Keratinocyte (primary cell): ENCODE data around the gene LRP1B. TPM values are rescaled to one million over a fixed set of nuclear protein-coding genes. Genes with fewer than 3 reads are reported as not detected.

Source experiments
- DNase-seq: peaks from one replicate; pipeline ENCODE4 v3.0.0-alpha.2; 2011; ENCODE audit warnings: low read depth, missing footprints, low spot score
- FAIRE-seq: peaks from 2 replicates; lab custom pipeline; 2011; peaks lifted over from hg19 to GRCh38; lab: Jason Lieb, UNC
- H2AFZ ChIP-seq: 2 replicates; pipeline ENCODE4 v1.6.0; 2012; ENCODE audit warnings: low read length, control low read depth, inconsistent platforms; ENCODE audit not compliant: control insufficient read depth
- H3K27ac ChIP-seq: 2 replicates; pipeline ENCODE4 v1.5.1; 2011; ENCODE audit warnings: low read length; ENCODE audit not compliant: control insufficient read depth, insufficient read depth
- H3K27me3 ChIP-seq: 3 replicates; pipeline ENCODE4 v1.6.0; 2011; ENCODE audit warnings: low read length; ENCODE audit not compliant: control insufficient read depth, insufficient read depth; ENCODE audit errors: extremely low read depth
- H3K36me3 ChIP-seq, 2 experiments: 2 replicates in 1 of 2; 3 replicates in 1 of 2; pipeline ENCODE4 v1.5.1; 2011; ENCODE audit warnings: low read length in 2 of 2, mild to moderate bottlenecking in 1 of 2; ENCODE audit not compliant: control insufficient read depth in 2 of 2, insufficient read depth in 2 of 2; ENCODE audit errors: extremely low read depth in 1 of 2
- H3K4me1 ChIP-seq: 3 replicates; pipeline ENCODE4 v1.5.1; 2011; ENCODE audit warnings: low read length; ENCODE audit not compliant: control insufficient read depth, insufficient read depth; ENCODE audit errors: extremely low read depth
- H3K4me2 ChIP-seq: 3 replicates; pipeline ENCODE4 v1.6.0; 2011; ENCODE audit warnings: low read depth, low read length; ENCODE audit not compliant: control insufficient read depth, insufficient read depth; ENCODE audit errors: extremely low read depth
- H3K4me3 ChIP-seq, 3 experiments: fragments of 200-600 bp in 1 of 3; sonication (generic) in 1 of 3; 2 replicates in 2 of 3; 3 replicates in 1 of 3; pipeline ENCODE4 v1.5.1; 2011 to 2016; ENCODE audit warnings: low read length in 3 of 3, mild to moderate bottlenecking in 3 of 3, control low read depth in 2 of 3, inconsistent platforms in 1 of 3, low read depth in 1 of 3, mixed read lengths in 1 of 3, mixed run types in 1 of 3, moderate library complexity in 1 of 3; ENCODE audit not compliant: control insufficient read depth in 2 of 3, insufficient read depth in 2 of 3; ENCODE audit errors: extremely low read depth in 1 of 3
- H3K79me2 ChIP-seq: 2 replicates; pipeline ENCODE4 v1.6.0; 2012; ENCODE audit warnings: low read length; ENCODE audit not compliant: control insufficient read depth, insufficient read depth
- H3K9ac ChIP-seq: 3 replicates; pipeline ENCODE4 v1.6.0; 2011; ENCODE audit warnings: low read length; ENCODE audit not compliant: control insufficient read depth, insufficient read depth; ENCODE audit errors: extremely low read depth
- H3K9me1 ChIP-seq: 3 replicates; pipeline ENCODE4 v1.6.0; 2011; ENCODE audit warnings: low read length; ENCODE audit not compliant: control insufficient read depth, insufficient read depth; ENCODE audit errors: extremely low read depth
- H3K9me3 ChIP-seq: 2 replicates; pipeline ENCODE4 v1.5.1; 2012; ENCODE audit warnings: low read depth, low read length; ENCODE audit not compliant: control insufficient read depth
- H4K20me1 ChIP-seq: 3 replicates; pipeline ENCODE4 v1.6.0; 2011; ENCODE audit warnings: low read length; ENCODE audit not compliant: control insufficient read depth, insufficient read depth; ENCODE audit errors: extremely low read depth
- EZH2 ChIP-seq: IDR thresholded peaks from one replicate; pipeline ENCODE4 v1.6.1; 2012; ENCODE audit warnings: inconsistent platforms, mild to moderate bottlenecking, low read length, moderate library complexity
- dilution Hi-C: fragments of 300-500 bp; cut with MboI; formaldehyde crosslinking; loops from one replicate; pipeline ENCODE4 v1.7.0; 2020; ENCODE audit warnings: low sequenced_read_pairs; ENCODE audit not compliant: extremely low pct_ligation_motif_present
- polyA plus RNA-seq, 5 experiments: library from polyadenylated mRNA; depleted of rRNA in 3 of 5; stranded (reverse) in 3 of 5; stranded (forward) in 1 of 5; unstranded in 1 of 5; fragments of >200 nt; gene quantifications; 1 replicate in 1 of 5; 2 replicates in 3 of 5; 3 replicates in 1 of 5; pipeline versions ENCODE4 v1.2.1 to v1.2.3, GENCODE V29; 2011 to 2012; ENCODE audit warnings: missing spikeins in 2 of 5, low read depth in 1 of 5, low replicate concordance in 1 of 5
- TF ChIP-seq, protein P1 (sequence below), 3 experiments: IDR thresholded peaks in 1 of 3; conservative IDR thresholded peaks in 1 of 3; optimal IDR thresholded peaks in 1 of 3; 2 replicates in 2 of 3; 3 replicates in 1 of 3; pipeline versions ENCODE3 to v1.5.1; 2011; ENCODE audit warnings: low read length in 3 of 3, mild to moderate bottlenecking in 3 of 3, moderate library complexity in 2 of 3, control low read depth in 1 of 3, inconsistent platforms in 1 of 3; ENCODE audit not compliant: insufficient read depth in 2 of 3; ENCODE audit errors: extremely low read depth in 1 of 3

Gene LRP1B
- polyA plus RNA-seq, 1 donor (not counting 4 experiments of a cell fraction or from before 2014, with no cell fraction given) = not detected

- H3K4me3 ChIP-seq = no peak overlapping the region
- H3K4me1 ChIP-seq = no peaks in the 10 kb centered on the region
- TF ChIP-seq, protein P1, sequence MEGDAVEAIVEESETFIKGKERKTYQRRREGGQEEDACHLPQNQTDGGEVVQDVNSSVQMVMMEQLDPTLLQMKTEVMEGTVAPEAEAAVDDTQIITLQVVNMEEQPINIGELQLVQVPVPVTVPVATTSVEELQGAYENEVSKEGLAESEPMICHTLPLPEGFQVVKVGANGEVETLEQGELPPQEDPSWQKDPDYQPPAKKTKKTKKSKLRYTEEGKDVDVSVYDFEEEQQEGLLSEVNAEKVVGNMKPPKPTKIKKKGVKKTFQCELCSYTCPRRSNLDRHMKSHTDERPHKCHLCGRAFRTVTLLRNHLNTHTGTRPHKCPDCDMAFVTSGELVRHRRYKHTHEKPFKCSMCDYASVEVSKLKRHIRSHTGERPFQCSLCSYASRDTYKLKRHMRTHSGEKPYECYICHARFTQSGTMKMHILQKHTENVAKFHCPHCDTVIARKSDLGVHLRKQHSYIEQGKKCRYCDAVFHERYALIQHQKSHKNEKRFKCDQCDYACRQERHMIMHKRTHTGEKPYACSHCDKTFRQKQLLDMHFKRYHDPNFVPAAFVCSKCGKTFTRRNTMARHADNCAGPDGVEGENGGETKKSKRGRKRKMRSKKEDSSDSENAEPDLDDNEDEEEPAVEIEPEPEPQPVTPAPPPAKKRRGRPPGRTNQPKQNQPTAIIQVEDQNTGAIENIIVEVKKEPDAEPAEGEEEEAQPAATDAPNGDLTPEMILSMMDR (optimal IDR thresholded peaks at IDR 0.05 in 1 of 3, IDR thresholded peaks at IDR 0.05 in 1 of 3, conservative IDR thresholded peaks at IDR 0.05 in 1 of 3; ENCODE audit: extremely low read depth in 1 of 3, insufficient read depth in 2 of 3, low read length in 3 of 3) = no peak
- no peak for TF ChIP-seq EZH2
- H3K9ac ChIP-seq = no peak overlapping the region
- H3K4me2 ChIP-seq = no peak overlapping the region
- no peaks in the 10 kb centered on the region for H3K27me3 ChIP-seq
- H3K79me2 ChIP-seq = no peaks in the 10 kb centered on the region
- no peak overlapping the region for H2AFZ ChIP-seq
- DNase-seq (no peak), FAIRE-seq (no peak)
- H3K9me3 ChIP-seq = no peaks in the 10 kb centered on the region
- H4K20me1 ChIP-seq = no peaks in the 10 kb centered on the region
- dilution Hi-C loops = no loop called here
- no peaks in the 10 kb centered on the region for H3K9me1 ChIP-seq
- no peaks in the 10 kb centered on the region for H3K36me3 ChIP-seq
- H3K27ac ChIP-seq = no peak overlapping the region
Observed at GRCh38 chr2:141038341-141038740, 1092.5 kb downstream of the LRP1B start.

DNA sequence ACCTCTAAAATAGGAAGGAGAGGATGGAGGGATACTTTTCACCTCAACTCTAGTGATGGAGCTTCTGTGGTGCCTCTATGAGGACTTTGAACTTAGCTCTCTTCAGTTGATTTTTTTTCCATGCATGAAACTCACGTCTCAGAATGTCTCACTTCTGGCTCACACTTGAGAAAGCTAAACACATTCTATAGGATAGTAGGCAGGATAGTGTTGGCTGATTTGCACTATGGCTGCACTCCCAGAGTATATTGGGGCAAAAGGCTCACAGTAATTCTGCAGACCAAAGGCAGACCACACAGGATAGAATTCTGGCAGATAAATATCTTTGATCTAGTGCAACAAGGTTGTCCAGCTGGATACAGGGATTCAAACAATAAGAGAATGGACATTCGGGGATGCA is 1093.5 kb downstream of the LRP1B start:
- no peak overlapping the region for H3K4me2 ChIP-seq
- DNase-seq = no peak
- H2AFZ ChIP-seq = no peak overlapping the region
- no peaks in the 10 kb centered on the region for H4K20me1 ChIP-seq
- no peaks in the 10 kb centered on the region for H3K36me3 ChIP-seq
- no peak for FAIRE-seq
- no peaks in the 10 kb centered on the region for H3K79me2 ChIP-seq
- no peaks in the 10 kb centered on the region for H3K9me3 ChIP-seq
- TF ChIP-seq, protein P1 (optimal IDR thresholded peaks at IDR 0.05 in 1 of 3, IDR thresholded peaks at IDR 0.05 in 1 of 3, conservative IDR thresholded peaks at IDR 0.05 in 1 of 3; ENCODE audit: extremely low read depth in 1 of 3, insufficient read depth in 2 of 3, low read length in 3 of 3) = no peak
- TF ChIP-seq EZH2 = no peak
- H3K9ac ChIP-seq = no peak overlapping the region
- H3K27me3 ChIP-seq = no peaks in the 10 kb centered on the region
- dilution Hi-C loops = no loop called here
- no peaks in the 10 kb centered on the region for H3K9me1 ChIP-seq
- H3K4me1 ChIP-seq = no peaks in the 10 kb centered on the region
- H3K4me3 ChIP-seq = no peak overlapping the region
- no peak overlapping the region for H3K27ac ChIP-seq
